Natural killer cell (primary cell): Measurements from ENCODE around the gene MPZL3. TPM values are rescaled to one million over a fixed set of nuclear protein-coding genes. Genes with fewer than 3 reads are reported as not detected.
A peak's percentile ranks its signal among the peaks of the same experiment; 100 is the strongest.

Experiments used
- ATAC-seq, 3 donors: fragments of 150-1000 bp in 2 of 3; fragments of 200-7000 bp in 1 of 3; cut with Tn5 transposase; 1 replicate in 1 of 3; 2 replicates in 2 of 3; pipeline ENCODE4 v1.10.0; 2021; ENCODE audit warnings: mild to moderate bottlenecking in 2 of 3, moderate library complexity in 2 of 3
- DNase-seq, 2 donors: peaks; one replicate each; pipeline versions ENCODE4 v3.0.0 to v3.0.0-alpha.2; 2013 to 2021; ENCODE audit warnings: mixed read lengths in 1 of 2
- H3K27ac ChIP-seq: one replicate; pipeline ENCODE4 v1.5.1; 2013; ENCODE audit warnings: mild to moderate bottlenecking, low read length
- H3K27me3 ChIP-seq: one replicate; pipeline ENCODE4 v1.6.1; 2013; ENCODE audit warnings: low read length; ENCODE audit not compliant: control insufficient read depth, insufficient read depth
- H3K36me3 ChIP-seq: one replicate; pipeline ENCODE4 v1.6.1; 2013; ENCODE audit warnings: low read length; ENCODE audit not compliant: control insufficient read depth, insufficient read depth
- H3K4me1 ChIP-seq: one replicate; pipeline ENCODE4 v1.6.1; 2013; ENCODE audit warnings: low read length; ENCODE audit not compliant: control insufficient read depth, insufficient read depth
- H3K4me3 ChIP-seq: one replicate; pipeline ENCODE4 v1.5.1; 2013; ENCODE audit warnings: low read length
- H3K9me3 ChIP-seq: one replicate; pipeline ENCODE4 v1.6.1; 2013; ENCODE audit warnings: low read length; ENCODE audit not compliant: control insufficient read depth, insufficient read depth
- H3K27ac Mint-ChIP-seq, 2 donors: one replicate each; pipeline ENCODE4 v1.8.0; 2022; ENCODE audit warnings: mild to moderate bottlenecking in 2 of 2, mixed read lengths in 2 of 2, moderate library complexity in 1 of 2
- H3K27me3 Mint-ChIP-seq, 2 donors: one replicate each; pipeline ENCODE4 v1.8.0; 2022; ENCODE audit warnings: low read depth in 2 of 2, mixed read lengths in 2 of 2
- H3K36me3 Mint-ChIP-seq: one replicate; pipeline ENCODE4 v1.8.0; 2022; ENCODE audit warnings: mixed read lengths
- H3K4me1 Mint-ChIP-seq, 2 donors: one replicate each; pipeline ENCODE4 v1.8.0; 2022; ENCODE audit warnings: mixed read lengths in 2 of 2
- H3K4me3 Mint-ChIP-seq: one replicate; pipeline ENCODE4 v1.8.0; 2022; ENCODE audit warnings: mild to moderate bottlenecking, moderate library complexity, mixed read lengths
- H3K9me3 Mint-ChIP-seq, 2 donors: one replicate each; pipeline ENCODE4 v1.8.0; 2022; ENCODE audit warnings: mixed read lengths in 2 of 2
- WGBS: methylation state at CpG from one replicate; pipeline ENCODE4 v1.1.7; 2013; ENCODE audit warnings: missing lambda C conversion rate; ENCODE audit not compliant: insufficient coverage; 5-methylcytosine and 5-hydroxymethylcytosine counted together
- intact Hi-C: fragments of 100-400 bp; cut with micrococcal nuclease; formaldehyde crosslinking; loops from one replicate; pipeline ENCODE4 v1.14.2; 2022
- total RNA-seq, 4 donors: library from RNA; stranded (reverse); fragments of 120-200 nt in 1 of 4; gene quantifications; one replicate each; pipeline versions ENCODE4 v1.2.3 to v1.2.4, GENCODE V29; 2013 to 2022
- TF ChIP-seq, protein P1 (sequence below): fragments of 200-600 bp; IDR thresholded peaks from one replicate; pipeline ENCODE4 v1.8.0; 2022; ENCODE audit warnings: antibody characterized with exemption

The MPZL3 gene
- total RNA-seq, 3 donors from 2014 or later (not counting 1 experiment from before 2014, with no cell fraction given), result 6.3 to 7.5 (median 6.7) TPM

DNA sequence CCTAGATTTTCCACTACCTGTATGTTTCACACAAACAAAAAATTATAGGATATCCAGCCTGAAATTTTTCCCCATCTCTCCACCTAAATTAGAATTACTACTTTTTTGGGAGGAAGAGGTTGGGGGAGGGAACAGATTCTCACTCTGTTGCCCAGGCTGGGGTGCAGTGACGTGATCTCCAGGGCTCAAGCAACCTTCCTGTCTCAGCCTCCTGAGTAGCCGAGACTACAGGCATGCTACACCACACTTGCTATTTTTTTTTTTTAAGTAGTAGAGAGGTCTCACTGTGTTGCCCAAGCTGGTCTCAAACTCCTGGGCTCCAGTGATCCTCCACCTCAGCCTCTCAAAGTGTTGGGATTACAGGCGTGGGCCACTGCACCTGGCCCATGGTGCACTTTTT lies 36.9 kb downstream of the MPZL3 start:
- peak in 1 of 2 donors; percentile 61 for DNase-seq
- no peaks in the 10 kb centered on the region for H3K9me3 ChIP-seq
- Mint-ChIP-seq H3K27ac (no peak overlapping the region), H3K4me1 (peaks cover 7 to 48% of the 10 kb centered on the region in 2 donors), H3K9me3 (no peaks in the 10 kb centered on the region), H3K4me3 (no peak overlapping the region), H3K27me3 (peaks cover 16 to 62% of the 10 kb centered on the region in 2 donors), H3K36me3 (no peaks in the 10 kb centered on the region)
- WGBS, result 33% methylated on average over 2 of the region's 3 CpGs
- no peak overlapping the region for H3K4me3 ChIP-seq
- no peaks in the 10 kb centered on the region for H3K27me3 ChIP-seq
- H3K4me1 ChIP-seq, result peaks cover 32% of the 10 kb centered on the region
- intact Hi-C loops, result no loop called here
- peak overlapping the region; percentile 33 for H3K27ac ChIP-seq
- ATAC-seq, result peak in 2 of 3 donors; percentile 58 to 83
- TF ChIP-seq, protein P1, sequence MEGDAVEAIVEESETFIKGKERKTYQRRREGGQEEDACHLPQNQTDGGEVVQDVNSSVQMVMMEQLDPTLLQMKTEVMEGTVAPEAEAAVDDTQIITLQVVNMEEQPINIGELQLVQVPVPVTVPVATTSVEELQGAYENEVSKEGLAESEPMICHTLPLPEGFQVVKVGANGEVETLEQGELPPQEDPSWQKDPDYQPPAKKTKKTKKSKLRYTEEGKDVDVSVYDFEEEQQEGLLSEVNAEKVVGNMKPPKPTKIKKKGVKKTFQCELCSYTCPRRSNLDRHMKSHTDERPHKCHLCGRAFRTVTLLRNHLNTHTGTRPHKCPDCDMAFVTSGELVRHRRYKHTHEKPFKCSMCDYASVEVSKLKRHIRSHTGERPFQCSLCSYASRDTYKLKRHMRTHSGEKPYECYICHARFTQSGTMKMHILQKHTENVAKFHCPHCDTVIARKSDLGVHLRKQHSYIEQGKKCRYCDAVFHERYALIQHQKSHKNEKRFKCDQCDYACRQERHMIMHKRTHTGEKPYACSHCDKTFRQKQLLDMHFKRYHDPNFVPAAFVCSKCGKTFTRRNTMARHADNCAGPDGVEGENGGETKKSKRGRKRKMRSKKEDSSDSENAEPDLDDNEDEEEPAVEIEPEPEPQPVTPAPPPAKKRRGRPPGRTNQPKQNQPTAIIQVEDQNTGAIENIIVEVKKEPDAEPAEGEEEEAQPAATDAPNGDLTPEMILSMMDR, result no peak
- peaks cover 2% of the 10 kb centered on the region for H3K36me3 ChIP-seq

DNA sequence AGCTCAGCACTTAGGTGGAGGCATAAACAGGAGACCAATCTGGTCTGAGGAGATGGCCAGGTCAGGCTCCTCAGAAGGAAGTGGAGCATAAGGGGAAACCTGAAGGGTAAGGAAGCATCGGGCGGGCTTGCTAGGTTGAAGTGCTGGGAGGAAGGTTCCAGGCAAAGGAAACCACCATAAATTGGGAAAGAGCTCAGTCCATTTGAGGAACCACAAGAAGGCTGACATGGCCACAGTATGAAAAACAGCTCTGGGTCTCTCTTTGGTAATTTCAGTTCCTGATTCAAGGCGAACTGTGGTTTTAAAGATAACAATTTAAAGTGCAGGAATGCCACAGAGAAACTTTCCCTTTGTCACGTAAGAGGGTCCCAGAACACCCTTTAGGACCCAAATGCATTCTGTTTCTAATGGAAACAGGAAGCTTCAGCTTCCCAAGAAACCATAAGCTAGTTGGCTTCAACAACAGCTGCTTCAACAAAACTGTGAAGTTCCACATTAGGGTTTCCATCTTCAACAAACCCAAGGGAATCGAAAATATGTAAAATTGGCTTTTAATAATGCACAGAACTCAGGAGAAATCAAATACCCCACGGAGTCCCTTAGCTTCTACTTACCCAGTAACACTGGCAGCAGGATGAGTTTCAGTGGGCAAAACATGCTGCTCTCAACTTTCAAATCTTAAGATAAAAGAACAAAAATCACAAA lies 37.8 kb downstream of the MPZL3 start:
- no peaks in the 10 kb centered on the region for H3K27me3 ChIP-seq
- intact Hi-C loops, result no loop called here
- H3K27ac ChIP-seq, result no peak overlapping the region
- no peak overlapping the region for H3K4me3 Mint-ChIP-seq
- DNase-seq (no peak), ATAC-seq (peak in 1 of 3 donors; percentile 55)
- H3K4me1 Mint-ChIP-seq, result peaks cover 7 to 44% of the 10 kb centered on the region in 2 donors
- H3K4me3 ChIP-seq, result no peak overlapping the region
- TF ChIP-seq, protein P1, result no peak
- H3K9me3 ChIP-seq, result no peaks in the 10 kb centered on the region
- peaks cover 4% of the 10 kb centered on the region for H3K36me3 ChIP-seq
- H3K36me3 Mint-ChIP-seq, result no peaks in the 10 kb centered on the region
- H3K27me3 Mint-ChIP-seq, result peaks cover 13 to 53% of the 10 kb centered on the region in 2 donors
- 28% methylated on average over 6 of the region's 6 CpGs for WGBS
- no peaks in the 10 kb centered on the region for H3K9me3 Mint-ChIP-seq
- peaks cover 24% of the 10 kb centered on the region for H3K4me1 ChIP-seq
- H3K27ac Mint-ChIP-seq, result no peak overlapping the region

DNA sequence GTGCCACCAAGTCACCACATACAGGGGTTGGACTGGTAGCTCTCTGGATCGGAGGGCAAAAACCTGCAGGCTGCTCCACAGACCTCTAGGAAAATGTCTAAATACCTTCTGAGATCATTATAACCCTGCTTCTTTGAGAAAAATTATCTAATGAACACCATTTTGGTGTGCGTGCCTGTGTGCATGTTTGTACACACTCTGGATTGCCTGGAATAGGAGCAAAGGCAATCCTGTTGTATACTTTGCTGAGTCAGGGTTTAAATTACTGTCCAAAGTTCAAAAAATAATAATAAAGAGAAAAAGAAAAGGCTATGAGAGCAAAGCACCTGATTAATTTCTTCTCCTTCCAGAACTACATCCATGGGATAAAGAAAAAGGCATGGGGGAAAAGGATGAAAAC lies 38.4 kb downstream of the MPZL3 start:
- no peaks in the 10 kb centered on the region for H3K9me3 Mint-ChIP-seq
- H3K36me3 Mint-ChIP-seq, result no peaks in the 10 kb centered on the region
- Histone ChIP-seq H3K27me3 (no peaks in the 10 kb centered on the region), H3K4me3 (no peak overlapping the region), H3K36me3 (peaks cover 4% of the 10 kb centered on the region), H3K9me3 (no peaks in the 10 kb centered on the region), H3K4me1 (peaks cover 22% of the 10 kb centered on the region), H3K27ac (no peak overlapping the region)
- H3K4me1 Mint-ChIP-seq, result peaks cover 7 to 40% of the 10 kb centered on the region in 2 donors
- no peak overlapping the region for H3K4me3 Mint-ChIP-seq
- H3K27me3 Mint-ChIP-seq, result peaks cover 13 to 47% of the 10 kb centered on the region in 2 donors
- no peak overlapping the region for H3K27ac Mint-ChIP-seq
- intact Hi-C loops, result no loop called here
- TF ChIP-seq, protein P1, result no peak
- DNase-seq (no peak), ATAC-seq (no peak)
- 100% methylated on average over 2 of the region's 2 CpGs for WGBS
